ENCODE measurements around the gene ZAP70.
"Not testable (repeated sequence)": the region's sequence is repeated elsewhere in the genome, so short reads cannot be mapped to it uniquely, and the experiment has no call there.

The ZAP70 gene

GRCh38 chr2:97699765-97700444 is 13.5 kb upstream of the ZAP70 start:
- FAIRE-seq = no peak

GRCh38 chr2:97701186-97701585 is 12.2 kb upstream of the ZAP70 start:
- no peak for FAIRE-seq

- no peak for FAIRE-seq
These were observed 11.4 kb upstream of the ZAP70 start for GRCh38 chr2:97701851-97702465.

- no peak for FAIRE-seq
These were observed 10.5 kb upstream of the ZAP70 start for GRCh38 chr2:97702731-97703470.

GRCh38 chr2:97703741-97704140 is 9.6 kb upstream of the ZAP70 start:
- FAIRE-seq = no peak

GRCh38 chr2:97704989-97705388 is 8.4 kb upstream of the ZAP70 start:
- FAIRE-seq = no peak

- FAIRE-seq = no peak
These were observed 7.3 kb upstream of the ZAP70 start for GRCh38 chr2:97706112-97706511.

- FAIRE-seq = no peak
These were observed 6.5 kb upstream of the ZAP70 start for GRCh38 chr2:97706708-97707345.

GRCh38 chr2:97707362-97708047 is 5.9 kb upstream of the ZAP70 start:
- no peak for FAIRE-seq

GRCh38 chr2:97708048-97708380 is 5.4 kb upstream of the ZAP70 start:
- no peak for FAIRE-seq

- no peak for FAIRE-seq
These were observed 4.8 kb upstream of the ZAP70 start for GRCh38 chr2:97708608-97709007.

- FAIRE-seq = no peak
These were observed 2.0 kb upstream of the ZAP70 start for GRCh38 chr2:97711394-97711711.

GRCh38 chr2:97712175-97712574 is 1.2 kb upstream of the ZAP70 start:
- FAIRE-seq = not testable (repeated sequence)

GRCh38 chr2:97712693-97713295 is 582 bp upstream of the ZAP70 start:
- no peak for FAIRE-seq

GRCh38 chr2:97714084-97714949 is 941 bp downstream of the ZAP70 start:
- FAIRE-seq = no peak

- no peak for FAIRE-seq
These were observed 1.7 kb downstream of the ZAP70 start for GRCh38 chr2:97714950-97715652.

- no peak for FAIRE-seq
These were observed 2.7 kb downstream of the ZAP70 start for GRCh38 chr2:97715951-97716694.

GRCh38 chr2:97716695-97717612 is 3.6 kb downstream of the ZAP70 start:
- FAIRE-seq = no peak

GRCh38 chr2:97717613-97717995 is 4.2 kb downstream of the ZAP70 start:
- no peak for FAIRE-seq
